ENCODE data around the gene ADAMTSL3.

The ADAMTSL3 gene

DNA sequence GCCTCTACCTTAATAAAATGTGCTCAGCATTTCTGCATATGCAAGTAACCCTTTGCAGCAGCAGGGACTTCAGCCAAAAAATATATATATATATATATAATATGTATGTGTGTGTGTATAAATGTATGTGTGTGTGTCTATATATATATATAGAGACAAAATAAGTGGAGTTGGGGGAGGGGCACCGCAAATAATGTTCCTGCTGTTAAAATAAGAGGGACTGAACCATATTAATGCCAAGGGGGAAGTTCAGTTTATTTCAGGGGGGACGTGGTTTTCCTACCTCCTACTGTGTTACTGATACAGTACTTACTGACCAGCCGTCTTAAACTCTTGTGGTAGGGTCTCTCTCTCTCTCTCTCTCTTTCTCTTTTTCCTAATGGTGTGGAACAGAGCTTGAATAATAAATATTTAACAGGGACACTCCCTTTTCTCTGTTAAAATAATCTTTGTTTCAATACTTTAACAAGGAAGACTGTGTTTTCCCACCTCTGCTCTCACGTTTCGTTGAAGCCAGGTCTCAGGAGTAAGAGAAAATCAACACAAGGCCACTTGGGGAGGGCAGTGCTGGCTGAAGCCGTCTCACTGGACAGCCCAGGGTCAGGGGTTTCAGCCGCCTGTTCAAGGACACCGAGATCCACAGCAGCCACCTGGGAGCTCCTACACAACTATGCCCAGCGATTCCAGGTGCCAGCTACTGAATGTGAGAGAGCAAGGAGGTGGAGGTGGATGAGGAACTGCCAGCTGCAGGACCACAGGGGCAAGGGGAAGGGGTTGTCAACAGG, 42.8 kb upstream of the ADAMTSL3 start:
- Histone ChIP-seq H3K79me2 (ENCODE audit: insufficient read depth, low read depth) (no peaks in the 10 kb centered on the region), H3K36me3 (ENCODE audit: insufficient read depth) (no peaks in the 10 kb centered on the region), H3K4me1 (ENCODE audit: low read depth, poor library complexity, severe bottlenecking) (no peaks in the 10 kb centered on the region), H3K4me3 (IDR thresholded peaks at IDR 0.05; ENCODE audit: insufficient read depth, low read depth, low read length) (no peak overlapping the region), H3K4me2 (no peak overlapping the region), H3K27me3 (ENCODE audit: insufficient read depth, low read depth) (no peaks in the 10 kb centered on the region), H4K20me1 (ENCODE audit: insufficient read depth) (no peaks in the 10 kb centered on the region), H3K9ac (no peak overlapping the region), H2AFZ (ENCODE audit: low read depth) (no peak overlapping the region), H3K27ac (no peak overlapping the region)
- TF ChIP-seq, protein P1, sequence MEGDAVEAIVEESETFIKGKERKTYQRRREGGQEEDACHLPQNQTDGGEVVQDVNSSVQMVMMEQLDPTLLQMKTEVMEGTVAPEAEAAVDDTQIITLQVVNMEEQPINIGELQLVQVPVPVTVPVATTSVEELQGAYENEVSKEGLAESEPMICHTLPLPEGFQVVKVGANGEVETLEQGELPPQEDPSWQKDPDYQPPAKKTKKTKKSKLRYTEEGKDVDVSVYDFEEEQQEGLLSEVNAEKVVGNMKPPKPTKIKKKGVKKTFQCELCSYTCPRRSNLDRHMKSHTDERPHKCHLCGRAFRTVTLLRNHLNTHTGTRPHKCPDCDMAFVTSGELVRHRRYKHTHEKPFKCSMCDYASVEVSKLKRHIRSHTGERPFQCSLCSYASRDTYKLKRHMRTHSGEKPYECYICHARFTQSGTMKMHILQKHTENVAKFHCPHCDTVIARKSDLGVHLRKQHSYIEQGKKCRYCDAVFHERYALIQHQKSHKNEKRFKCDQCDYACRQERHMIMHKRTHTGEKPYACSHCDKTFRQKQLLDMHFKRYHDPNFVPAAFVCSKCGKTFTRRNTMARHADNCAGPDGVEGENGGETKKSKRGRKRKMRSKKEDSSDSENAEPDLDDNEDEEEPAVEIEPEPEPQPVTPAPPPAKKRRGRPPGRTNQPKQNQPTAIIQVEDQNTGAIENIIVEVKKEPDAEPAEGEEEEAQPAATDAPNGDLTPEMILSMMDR (conservative IDR thresholded peaks at IDR 0.05; ENCODE audit: low read depth, low read length), result no peak

DNA sequence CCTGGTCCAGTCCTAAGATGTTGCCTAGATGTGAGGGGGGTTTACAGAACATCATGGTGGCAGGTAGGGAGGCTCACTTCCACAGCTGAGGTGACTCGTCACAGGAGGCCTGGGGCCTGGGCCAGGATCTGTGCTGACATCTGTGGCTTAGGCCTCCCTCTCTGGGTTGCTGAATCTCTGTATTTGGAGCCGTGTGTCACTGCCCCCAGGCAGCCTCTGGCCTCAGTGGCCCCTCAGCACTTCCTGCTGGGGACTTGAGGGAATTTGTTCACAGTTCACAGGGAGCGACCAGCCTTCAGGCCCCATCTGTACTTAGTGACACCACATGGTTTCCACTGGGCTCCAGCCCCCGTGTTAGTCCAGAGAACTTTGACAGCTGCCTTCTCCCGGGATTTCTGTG, 41.7 kb upstream of the ADAMTSL3 start:
- Histone ChIP-seq H2AFZ (ENCODE audit: low read depth) (no peak overlapping the region), H3K79me2 (ENCODE audit: insufficient read depth, low read depth) (no peaks in the 10 kb centered on the region), H3K4me1 (ENCODE audit: low read depth, poor library complexity, severe bottlenecking) (no peaks in the 10 kb centered on the region), H3K4me2 (no peak overlapping the region), H4K20me1 (ENCODE audit: insufficient read depth) (no peaks in the 10 kb centered on the region), H3K27me3 (ENCODE audit: insufficient read depth, low read depth) (no peaks in the 10 kb centered on the region), H3K4me3 (IDR thresholded peaks at IDR 0.05; ENCODE audit: insufficient read depth, low read depth, low read length) (no peak overlapping the region), H3K36me3 (ENCODE audit: insufficient read depth) (no peaks in the 10 kb centered on the region), H3K27ac (no peak overlapping the region), H3K9ac (no peak overlapping the region)
- TF ChIP-seq, protein P1 (conservative IDR thresholded peaks at IDR 0.05; ENCODE audit: low read depth, low read length), result no peak

DNA sequence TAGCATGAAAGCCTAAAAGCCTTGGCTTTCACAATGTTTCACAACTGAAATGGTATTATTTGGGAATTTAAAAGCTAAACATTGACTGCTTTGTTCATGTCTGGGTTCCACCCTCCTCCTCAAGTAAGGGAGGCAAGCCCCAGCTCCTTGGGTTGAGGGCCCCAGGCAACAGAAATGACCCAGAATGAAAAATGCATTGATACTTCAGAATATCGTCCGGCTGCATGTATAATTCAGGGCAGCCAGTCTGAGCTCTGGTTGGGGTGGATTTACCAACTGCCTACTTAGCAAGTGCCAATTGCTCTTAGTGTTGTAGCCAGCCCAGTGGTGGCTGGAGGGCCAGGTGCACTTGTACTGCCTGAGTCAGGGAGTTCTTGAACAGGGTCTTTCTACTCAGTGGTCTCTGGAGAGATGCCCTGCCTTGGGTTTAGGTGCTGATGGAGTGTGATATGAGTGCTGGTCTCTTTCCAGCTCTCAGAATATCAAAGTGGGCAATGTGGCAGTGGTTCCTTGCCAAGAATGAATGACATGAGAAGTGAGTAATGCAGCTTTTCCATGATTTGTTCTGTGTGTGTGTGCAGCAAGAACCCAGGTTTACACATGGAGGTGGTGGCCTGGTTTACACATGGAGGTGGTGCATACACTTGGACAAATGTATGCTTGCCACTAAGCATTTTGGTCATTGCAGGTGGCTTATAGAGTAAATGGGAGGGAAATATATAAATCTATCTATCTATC, 40.9 kb upstream of the ADAMTSL3 start:
- no peak overlapping the region for H3K27ac ChIP-seq
- H3K36me3 ChIP-seq (ENCODE audit: insufficient read depth), result no peaks in the 10 kb centered on the region
- TF ChIP-seq, protein P1 (conservative IDR thresholded peaks at IDR 0.05; ENCODE audit: low read depth, low read length), result no peak
- no peak overlapping the region for H3K9ac ChIP-seq
- H3K79me2 ChIP-seq (ENCODE audit: insufficient read depth, low read depth), result no peaks in the 10 kb centered on the region
- H2AFZ ChIP-seq (ENCODE audit: low read depth), result no peak overlapping the region
- no peaks in the 10 kb centered on the region for H3K27me3 ChIP-seq (ENCODE audit: insufficient read depth, low read depth)
- no peak overlapping the region for H3K4me2 ChIP-seq
- no peaks in the 10 kb centered on the region for H3K4me1 ChIP-seq (ENCODE audit: low read depth, poor library complexity, severe bottlenecking)
- H3K4me3 ChIP-seq (IDR thresholded peaks at IDR 0.05; ENCODE audit: insufficient read depth, low read depth, low read length), result no peak overlapping the region
- H4K20me1 ChIP-seq (ENCODE audit: insufficient read depth), result no peaks in the 10 kb centered on the region

DNA sequence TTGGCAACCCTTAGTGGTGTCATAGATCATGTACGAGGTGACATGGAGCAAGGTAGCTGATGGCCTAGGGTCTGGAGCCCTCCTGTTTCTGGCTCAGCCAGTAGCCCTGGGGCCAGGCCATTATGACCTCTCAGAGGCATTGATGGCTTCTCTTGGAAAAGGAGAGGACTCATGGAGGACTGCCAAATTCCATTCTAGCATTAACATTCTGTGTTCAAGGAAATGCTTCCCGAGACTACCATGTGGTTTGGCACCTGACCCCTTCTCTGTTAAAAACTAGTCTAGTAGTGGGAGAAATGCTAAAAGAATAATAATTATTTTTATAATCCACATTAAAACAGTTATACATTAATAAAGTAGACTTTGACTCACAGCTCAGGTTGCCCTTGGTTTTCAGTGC, 40.2 kb upstream of the ADAMTSL3 start:
- H3K27me3 ChIP-seq (ENCODE audit: insufficient read depth, low read depth), result no peaks in the 10 kb centered on the region
- no peaks in the 10 kb centered on the region for H3K36me3 ChIP-seq (ENCODE audit: insufficient read depth)
- no peak overlapping the region for H3K4me2 ChIP-seq
- H3K79me2 ChIP-seq (ENCODE audit: insufficient read depth, low read depth), result no peaks in the 10 kb centered on the region
- no peak overlapping the region for H3K9ac ChIP-seq
- H4K20me1 ChIP-seq (ENCODE audit: insufficient read depth), result no peaks in the 10 kb centered on the region
- H3K27ac ChIP-seq, result no peak overlapping the region
- H3K4me1 ChIP-seq (ENCODE audit: low read depth, poor library complexity, severe bottlenecking), result no peaks in the 10 kb centered on the region
- TF ChIP-seq, protein P1 (conservative IDR thresholded peaks at IDR 0.05; ENCODE audit: low read depth, low read length), result no peak
- H3K4me3 ChIP-seq (IDR thresholded peaks at IDR 0.05; ENCODE audit: insufficient read depth, low read depth, low read length), result no peak overlapping the region
- H2AFZ ChIP-seq (ENCODE audit: low read depth), result no peak overlapping the region

Measured in KMS-11 (cell line).